Liver (tissue), 9 donors: ENCODE data around the gene FBF1. TPM values are rescaled to one million over a fixed set of nuclear protein-coding genes. Genes with fewer than 3 reads are reported as not detected.
A peak's percentile ranks its signal among the peaks of the same experiment; 100 is the strongest.

Experiments used
- DNase-seq: peaks from one replicate; pipeline ENCODE4 v3.0.0-alpha.2; 2017; ENCODE audit warnings: low spot score
- H3K27ac ChIP-seq, 2 donors: one replicate each; pipeline ENCODE4 v1.7.0; 2013; ENCODE audit warnings: inconsistent platforms in 2 of 2, low read length in 2 of 2, control low read depth in 1 of 2, low read depth in 1 of 2, mild to moderate bottlenecking in 1 of 2
- H3K27me3 ChIP-seq, 4 donors: one replicate each; pipeline versions ENCODE4 v1.6.1 to v1.7.0; 2013; ENCODE audit warnings: low read length in 3 of 4, inconsistent platforms in 1 of 4, mild to moderate bottlenecking in 1 of 4, moderate library complexity in 1 of 4; ENCODE audit not compliant: control insufficient read depth in 4 of 4, insufficient read depth in 4 of 4
- H3K36me3 ChIP-seq, 4 donors: one replicate each; pipeline versions ENCODE4 v1.6.1 to v1.7.0; 2013; ENCODE audit warnings: low read length in 3 of 4, mild to moderate bottlenecking in 3 of 4, low read depth in 1 of 4, moderate library complexity in 1 of 4; ENCODE audit not compliant: control insufficient read depth in 4 of 4, insufficient read depth in 3 of 4
- H3K4me1 ChIP-seq, 4 donors: one replicate each; pipeline versions ENCODE4 v1.6.1 to v1.7.0; 2013; ENCODE audit warnings: low read length in 3 of 4, mild to moderate bottlenecking in 3 of 4, moderate library complexity in 1 of 4; ENCODE audit not compliant: control insufficient read depth in 4 of 4, insufficient read depth in 4 of 4
- H3K4me3 ChIP-seq, 3 donors: one replicate each; pipeline versions ENCODE4 v1.6.1 to v1.7.0; 2013; ENCODE audit warnings: low read length in 3 of 3, control low read depth in 1 of 3, low read depth in 1 of 3, mild to moderate bottlenecking in 1 of 3
- H3K9ac ChIP-seq, 2 donors: one replicate each; pipeline ENCODE4 v1.7.0; 2013; ENCODE audit warnings: low read length in 2 of 2, mild to moderate bottlenecking in 2 of 2, moderate library complexity in 2 of 2, control low read depth in 1 of 2, low read depth in 1 of 2
- H3K9me3 ChIP-seq, 4 donors: one replicate each; pipeline versions ENCODE4 v1.6.1 to v1.7.0; 2013; ENCODE audit warnings: low read length in 3 of 4; ENCODE audit not compliant: control insufficient read depth in 4 of 4
- ATF3 ChIP-seq: IDR thresholded peaks from 2 replicates; pipeline ENCODE4 v1.6.1; 2016; ENCODE audit warnings: antibody characterized with exemption
- FOXA1 ChIP-seq: IDR thresholded peaks from 2 replicates; pipeline ENCODE4 v1.6.1; 2016; ENCODE audit warnings: antibody characterized with exemption
- FOXA2 ChIP-seq: IDR thresholded peaks from 2 replicates; pipeline ENCODE4 v1.6.1; 2016; ENCODE audit warnings: antibody characterized with exemption
- HNF4A ChIP-seq, 2 donors: conservative IDR thresholded peaks; 2 replicates each; pipeline ENCODE4 v1.6.1; 2016; ENCODE audit warnings: antibody characterized with exemption in 2 of 2, mild to moderate bottlenecking in 2 of 2
- NR2F2 ChIP-seq: IDR thresholded peaks from 2 replicates; pipeline ENCODE4 v1.6.1; 2016; ENCODE audit warnings: antibody characterized with exemption
- RAD21 ChIP-seq, 2 donors: IDR thresholded peaks; 2 replicates each; pipeline ENCODE4 v1.6.1; 2016; ENCODE audit warnings: antibody characterized with exemption in 2 of 2, mild to moderate bottlenecking in 2 of 2
- RXRA ChIP-seq, 2 donors: IDR thresholded peaks; 2 replicates each; pipeline ENCODE4 v1.6.1; 2017 to 2018; ENCODE audit warnings: antibody characterized with exemption in 2 of 2, mild to moderate bottlenecking in 1 of 2
- SP1 ChIP-seq: IDR thresholded peaks from 2 replicates; pipeline ENCODE4 v1.6.1; 2018; ENCODE audit warnings: antibody characterized with exemption, mild to moderate bottlenecking
- TAF1 ChIP-seq: conservative IDR thresholded peaks from 2 replicates; pipeline ENCODE4 v1.6.1; 2016; ENCODE audit warnings: antibody characterized with exemption, mild to moderate bottlenecking
- WGBS: extraction: QIAGEN DNeasy Blood & Tissue Kit; methylation state at CpG from one replicate; pipeline ENCODE4 v1.1.7; 2013; 5-methylcytosine and 5-hydroxymethylcytosine counted together
- polyA plus RNA-seq, 2 donors: library from polyadenylated mRNA; stranded (reverse) in 1 of 2; unstranded in 1 of 2; fragments of 200-250 nt in 1 of 2; fragments of >200 nt in 1 of 2; fragmentation: Nextera tagmentation in 1 of 2; extraction: Ambion mirVana in 1 of 2; gene quantifications; one replicate each; pipeline versions ENCODE4 v1.2.1 to v1.2.3, GENCODE V29; 2013 to 2015
- total RNA-seq, 2 donors: library from RNA; depleted of rRNA; stranded (reverse); fragments of >200 nt; gene quantifications; one replicate each; pipeline ENCODE4 v1.2.3, GENCODE V29; 2014
- TF ChIP-seq, protein P1 (sequence below): IDR thresholded peaks from 2 replicates; pipeline ENCODE4 v1.6.1; 2016; ENCODE audit warnings: antibody characterized with exemption
- TF ChIP-seq, protein P2 (sequence below): IDR thresholded peaks from 2 replicates; pipeline ENCODE4 v1.6.1; 2016; ENCODE audit warnings: antibody characterized with exemption, mild to moderate bottlenecking
- TF ChIP-seq, protein P3 (sequence below): fragments of 150-350 bp; IDR thresholded peaks from 2 replicates; pipeline ENCODE4 v1.5.1; 2017; ENCODE audit warnings: improper control_type of control experiment, low read depth, low read length; ENCODE audit not compliant: missing input control
- TF ChIP-seq, protein P4 (sequence below): IDR thresholded peaks from 2 replicates; pipeline ENCODE4 v1.6.1; 2016; ENCODE audit warnings: antibody characterized with exemption
- donor health status: healthy.
- donor health status: healthy.
- donor health status: healthy.
- donor health status: healthy.
- donor health status: healthy.

The FBF1 gene
- total and polyA plus RNA-seq, 4 donors: 0.39 to 5.6 (median 1.7) TPM

- peaks cover 11 to 38% (median 24%) of the 10 kb centered on the region in 4 donors for H3K4me1 ChIP-seq
- 78% methylated on average over 32 of the region's 32 CpGs for WGBS
- H3K4me3 ChIP-seq: no peak overlapping the region
- H3K27ac ChIP-seq: no peak overlapping the region
- H3K27me3 ChIP-seq: no peaks in the 10 kb centered on the region
- peaks cover 0 to 1% (median 0%) of the 10 kb centered on the region in 4 donors for H3K36me3 ChIP-seq
- TF ChIP-seq FOXA1 (no peak), HNF4A (conservative IDR thresholded peaks at IDR 0.05) (peak in 1 of 2 donors; percentile 35), RXRA (IDR thresholded peaks at IDR 0.05) (no peak)
- H3K9me3 ChIP-seq: no peaks in the 10 kb centered on the region
- DNase-seq: peak; percentile 71
- no peak overlapping the region for H3K9ac ChIP-seq
These were observed 49.0 kb downstream of the FBF1 start for GRCh38 chr17:75891605-75892555.

DNA sequence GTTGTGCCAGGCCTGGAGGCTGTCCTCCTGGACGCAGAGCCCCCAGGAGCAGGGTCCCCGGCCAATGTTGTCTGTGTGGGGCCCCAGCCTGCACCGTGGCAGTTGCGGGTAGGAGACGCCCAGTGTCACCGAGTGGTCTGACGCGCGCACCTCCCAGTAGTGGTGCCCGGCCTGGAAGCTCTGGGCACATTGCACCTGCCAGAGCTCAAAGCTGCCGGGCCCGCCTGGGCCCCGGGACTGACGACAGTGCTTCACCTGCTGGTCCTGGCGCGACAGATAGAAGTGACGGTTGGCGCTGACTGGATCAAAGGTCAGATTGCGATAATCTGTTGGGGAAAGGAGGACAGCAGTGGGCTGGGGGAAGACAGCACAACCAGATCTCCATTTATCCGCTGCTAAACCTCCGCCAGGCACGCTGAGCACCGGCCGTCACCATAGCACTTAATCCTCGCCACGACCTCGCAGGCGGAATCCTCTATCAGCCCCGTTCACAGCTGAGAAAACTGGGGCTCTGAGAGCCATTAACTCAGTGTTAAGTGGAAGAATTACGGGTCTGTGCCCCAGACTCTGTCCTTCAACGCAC, 49.7 kb downstream of the FBF1 start:
- no peak for DNase-seq
- H3K9ac ChIP-seq: no peak overlapping the region
- peaks cover 11 to 35% (median 24%) of the 10 kb centered on the region in 4 donors for H3K4me1 ChIP-seq
- H3K27me3 ChIP-seq: no peaks in the 10 kb centered on the region
- H3K36me3 ChIP-seq: peaks cover 0 to 1% (median 0%) of the 10 kb centered on the region in 4 donors
- TF ChIP-seq SP1: peak; percentile 33
- TF ChIP-seq RXRA (IDR thresholded peaks at IDR 0.05): peak in 1 of 2 donors; percentile 4
- TF ChIP-seq HNF4A (conservative IDR thresholded peaks at IDR 0.05): peak; percentile 56 to 71
- TF ChIP-seq FOXA2: no peak
- H3K9me3 ChIP-seq: no peaks in the 10 kb centered on the region
- no peak overlapping the region for H3K4me3 ChIP-seq
- WGBS: 81% methylated on average over 31 of the region's 31 CpGs
- no peak overlapping the region for H3K27ac ChIP-seq

DNA sequence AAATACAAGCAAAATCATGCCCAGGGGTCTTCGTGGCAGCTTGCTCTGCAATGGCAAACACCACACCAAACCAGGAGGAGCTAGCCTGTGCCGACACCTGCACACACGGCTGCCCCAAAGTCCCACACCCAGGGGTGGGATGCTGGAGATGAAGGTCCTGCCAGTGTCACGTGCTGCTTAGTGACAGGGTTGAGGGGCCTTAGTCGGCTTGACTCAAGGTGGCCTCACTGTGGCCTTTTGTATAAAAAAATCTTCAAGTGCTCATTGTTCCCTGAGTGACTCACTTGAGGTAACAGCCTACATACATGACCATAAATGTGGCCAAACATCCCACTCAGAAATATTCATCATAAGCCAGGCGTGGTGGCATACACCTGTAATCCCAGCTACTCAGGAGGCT, 51.4 kb downstream of the FBF1 start:
- no peak for TF ChIP-seq TAF1
- WGBS: 89% methylated on average over 6 of the region's 6 CpGs
- Histone ChIP-seq H3K9ac (no peak overlapping the region), H3K9me3 (no peaks in the 10 kb centered on the region), H3K4me1 (peaks cover 7 to 23% (median 15%) of the 10 kb centered on the region in 4 donors), H3K36me3 (peaks cover 0 to 1% (median 0%) of the 10 kb centered on the region in 4 donors), H3K27ac (no peak overlapping the region), H3K27me3 (no peaks in the 10 kb centered on the region), H3K4me3 (no peak overlapping the region)
- no peak for DNase-seq

GRCh38 chr17:75888484-75888883, 52.4 kb downstream of the FBF1 start:
- peaks cover 0 to 1% (median 0%) of the 10 kb centered on the region in 4 donors for H3K36me3 ChIP-seq
- no peak overlapping the region for H3K4me3 ChIP-seq
- no peaks in the 10 kb centered on the region for H3K9me3 ChIP-seq
- peaks cover 7 to 23% (median 15%) of the 10 kb centered on the region in 4 donors for H3K4me1 ChIP-seq
- H3K27ac ChIP-seq: no peak overlapping the region
- 96% methylated on average over 6 of the region's 6 CpGs for WGBS
- no peaks in the 10 kb centered on the region for H3K27me3 ChIP-seq
- DNase-seq: no peak
- H3K9ac ChIP-seq: no peak overlapping the region
- TF ChIP-seq, protein P1, sequence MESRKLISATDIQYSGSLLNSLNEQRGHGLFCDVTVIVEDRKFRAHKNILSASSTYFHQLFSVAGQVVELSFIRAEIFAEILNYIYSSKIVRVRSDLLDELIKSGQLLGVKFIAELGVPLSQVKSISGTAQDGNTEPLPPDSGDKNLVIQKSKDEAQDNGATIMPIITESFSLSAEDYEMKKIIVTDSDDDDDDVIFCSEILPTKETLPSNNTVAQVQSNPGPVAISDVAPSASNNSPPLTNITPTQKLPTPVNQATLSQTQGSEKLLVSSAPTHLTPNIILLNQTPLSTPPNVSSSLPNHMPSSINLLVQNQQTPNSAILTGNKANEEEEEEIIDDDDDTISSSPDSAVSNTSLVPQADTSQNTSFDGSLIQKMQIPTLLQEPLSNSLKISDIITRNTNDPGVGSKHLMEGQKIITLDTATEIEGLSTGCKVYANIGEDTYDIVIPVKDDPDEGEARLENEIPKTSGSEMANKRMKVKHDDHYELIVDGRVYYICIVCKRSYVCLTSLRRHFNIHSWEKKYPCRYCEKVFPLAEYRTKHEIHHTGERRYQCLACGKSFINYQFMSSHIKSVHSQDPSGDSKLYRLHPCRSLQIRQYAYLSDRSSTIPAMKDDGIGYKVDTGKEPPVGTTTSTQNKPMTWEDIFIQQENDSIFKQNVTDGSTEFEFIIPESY: no peak
- no peak for TF ChIP-seq ATF3
- TF ChIP-seq, protein P2, sequence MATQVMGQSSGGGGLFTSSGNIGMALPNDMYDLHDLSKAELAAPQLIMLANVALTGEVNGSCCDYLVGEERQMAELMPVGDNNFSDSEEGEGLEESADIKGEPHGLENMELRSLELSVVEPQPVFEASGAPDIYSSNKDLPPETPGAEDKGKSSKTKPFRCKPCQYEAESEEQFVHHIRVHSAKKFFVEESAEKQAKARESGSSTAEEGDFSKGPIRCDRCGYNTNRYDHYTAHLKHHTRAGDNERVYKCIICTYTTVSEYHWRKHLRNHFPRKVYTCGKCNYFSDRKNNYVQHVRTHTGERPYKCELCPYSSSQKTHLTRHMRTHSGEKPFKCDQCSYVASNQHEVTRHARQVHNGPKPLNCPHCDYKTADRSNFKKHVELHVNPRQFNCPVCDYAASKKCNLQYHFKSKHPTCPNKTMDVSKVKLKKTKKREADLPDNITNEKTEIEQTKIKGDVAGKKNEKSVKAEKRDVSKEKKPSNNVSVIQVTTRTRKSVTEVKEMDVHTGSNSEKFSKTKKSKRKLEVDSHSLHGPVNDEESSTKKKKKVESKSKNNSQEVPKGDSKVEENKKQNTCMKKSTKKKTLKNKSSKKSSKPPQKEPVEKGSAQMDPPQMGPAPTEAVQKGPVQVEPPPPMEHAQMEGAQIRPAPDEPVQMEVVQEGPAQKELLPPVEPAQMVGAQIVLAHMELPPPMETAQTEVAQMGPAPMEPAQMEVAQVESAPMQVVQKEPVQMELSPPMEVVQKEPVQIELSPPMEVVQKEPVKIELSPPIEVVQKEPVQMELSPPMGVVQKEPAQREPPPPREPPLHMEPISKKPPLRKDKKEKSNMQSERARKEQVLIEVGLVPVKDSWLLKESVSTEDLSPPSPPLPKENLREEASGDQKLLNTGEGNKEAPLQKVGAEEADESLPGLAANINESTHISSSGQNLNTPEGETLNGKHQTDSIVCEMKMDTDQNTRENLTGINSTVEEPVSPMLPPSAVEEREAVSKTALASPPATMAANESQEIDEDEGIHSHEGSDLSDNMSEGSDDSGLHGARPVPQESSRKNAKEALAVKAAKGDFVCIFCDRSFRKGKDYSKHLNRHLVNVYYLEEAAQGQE: no peak
- TF ChIP-seq HNF4A (conservative IDR thresholded peaks at IDR 0.05): no peak
- no peak for TF ChIP-seq TAF1
- TF ChIP-seq NR2F2: no peak
- TF ChIP-seq RAD21 (IDR thresholded peaks at IDR 0.05): no peak
- TF ChIP-seq, protein P3, sequence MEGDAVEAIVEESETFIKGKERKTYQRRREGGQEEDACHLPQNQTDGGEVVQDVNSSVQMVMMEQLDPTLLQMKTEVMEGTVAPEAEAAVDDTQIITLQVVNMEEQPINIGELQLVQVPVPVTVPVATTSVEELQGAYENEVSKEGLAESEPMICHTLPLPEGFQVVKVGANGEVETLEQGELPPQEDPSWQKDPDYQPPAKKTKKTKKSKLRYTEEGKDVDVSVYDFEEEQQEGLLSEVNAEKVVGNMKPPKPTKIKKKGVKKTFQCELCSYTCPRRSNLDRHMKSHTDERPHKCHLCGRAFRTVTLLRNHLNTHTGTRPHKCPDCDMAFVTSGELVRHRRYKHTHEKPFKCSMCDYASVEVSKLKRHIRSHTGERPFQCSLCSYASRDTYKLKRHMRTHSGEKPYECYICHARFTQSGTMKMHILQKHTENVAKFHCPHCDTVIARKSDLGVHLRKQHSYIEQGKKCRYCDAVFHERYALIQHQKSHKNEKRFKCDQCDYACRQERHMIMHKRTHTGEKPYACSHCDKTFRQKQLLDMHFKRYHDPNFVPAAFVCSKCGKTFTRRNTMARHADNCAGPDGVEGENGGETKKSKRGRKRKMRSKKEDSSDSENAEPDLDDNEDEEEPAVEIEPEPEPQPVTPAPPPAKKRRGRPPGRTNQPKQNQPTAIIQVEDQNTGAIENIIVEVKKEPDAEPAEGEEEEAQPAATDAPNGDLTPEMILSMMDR: no peak
- TF ChIP-seq, protein P4, sequence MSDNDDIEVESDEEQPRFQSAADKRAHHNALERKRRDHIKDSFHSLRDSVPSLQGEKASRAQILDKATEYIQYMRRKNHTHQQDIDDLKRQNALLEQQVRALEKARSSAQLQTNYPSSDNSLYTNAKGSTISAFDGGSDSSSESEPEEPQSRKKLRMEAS: no peak
- TF ChIP-seq RXRA (IDR thresholded peaks at IDR 0.05): no peak
